Tibial nerve (tissue), 4 donors: Measurements from ENCODE around the gene DCAF4.

Experiments
- EP300 ChIP-seq, 2 donors: sonication (generic); formaldehyde crosslinking; IDR thresholded peaks; one replicate each; pipeline ENCODE4 v1.6.1; 2017; ENCODE audit warnings: antibody characterized with exemption in 2 of 2, mild to moderate bottlenecking in 1 of 2
- POLR2A ChIP-seq, 2 donors: fragments of 450-650 bp; IDR thresholded peaks; one replicate each; pipeline ENCODE4 v1.6.1; 2017; ENCODE audit warnings: antibody characterized with exemption in 2 of 2, mild to moderate bottlenecking in 2 of 2, moderate library complexity in 2 of 2
- TF ChIP-seq, protein P1 (sequence below), 5 experiments: fragments of 200-600 bp in 3 of 5; fragments of 450-650 bp in 2 of 5; sonication (generic) in 3 of 5; IDR thresholded peaks; one replicate each; pipeline ENCODE4 v1.5.1; 2016 to 2019; ENCODE audit warnings: antibody characterized with exemption in 5 of 5, mild to moderate bottlenecking in 3 of 5, moderate library complexity in 2 of 5

- TF ChIP-seq POLR2A (IDR thresholded peaks at IDR 0.05) (no peak), EP300 (IDR thresholded peaks at IDR 0.05) (no peak)
- TF ChIP-seq, protein P1, sequence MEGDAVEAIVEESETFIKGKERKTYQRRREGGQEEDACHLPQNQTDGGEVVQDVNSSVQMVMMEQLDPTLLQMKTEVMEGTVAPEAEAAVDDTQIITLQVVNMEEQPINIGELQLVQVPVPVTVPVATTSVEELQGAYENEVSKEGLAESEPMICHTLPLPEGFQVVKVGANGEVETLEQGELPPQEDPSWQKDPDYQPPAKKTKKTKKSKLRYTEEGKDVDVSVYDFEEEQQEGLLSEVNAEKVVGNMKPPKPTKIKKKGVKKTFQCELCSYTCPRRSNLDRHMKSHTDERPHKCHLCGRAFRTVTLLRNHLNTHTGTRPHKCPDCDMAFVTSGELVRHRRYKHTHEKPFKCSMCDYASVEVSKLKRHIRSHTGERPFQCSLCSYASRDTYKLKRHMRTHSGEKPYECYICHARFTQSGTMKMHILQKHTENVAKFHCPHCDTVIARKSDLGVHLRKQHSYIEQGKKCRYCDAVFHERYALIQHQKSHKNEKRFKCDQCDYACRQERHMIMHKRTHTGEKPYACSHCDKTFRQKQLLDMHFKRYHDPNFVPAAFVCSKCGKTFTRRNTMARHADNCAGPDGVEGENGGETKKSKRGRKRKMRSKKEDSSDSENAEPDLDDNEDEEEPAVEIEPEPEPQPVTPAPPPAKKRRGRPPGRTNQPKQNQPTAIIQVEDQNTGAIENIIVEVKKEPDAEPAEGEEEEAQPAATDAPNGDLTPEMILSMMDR (IDR thresholded peaks at IDR 0.05): no peak
Observed at GRCh38 chr14:72975770-72976169, 49.5 kb downstream of the DCAF4 start.
